ENCODE results near the gene ENTREP3. TPM values are rescaled to one million over a fixed set of nuclear protein-coding genes. Genes with fewer than 3 reads are reported as not detected.

The ENTREP3 gene
- total RNA-seq, 1 experiment from 2014 or later = 72.5 TPM

- intact Hi-C loops (cut with micrococcal nuclease; ENCODE audit: unreplicated experiment) = loop anchor here (10.0 kb wide), 1 partner anchor 249 kb away; no protein-coding TSS in a partner anchor
- peaks cover 20% of the 10 kb centered on the region for H3K36me3 ChIP-seq (ENCODE audit: insufficient read depth, low read length, poor library complexity, severe bottlenecking)
- no TSS peak for BruUV-seq (replicated peaks)
- ChIA-PET POLR2A (ENCODE audit: low non-redundant PET) (no interaction called here), CTCF (no interaction called here)
- H3K4me3 ChIP-seq (ENCODE audit: low read depth, low read length, poor library complexity, severe bottlenecking) = peak overlapping the region; percentile 83
- H3K27me3 ChIP-seq (replicated peaks; ENCODE audit: insufficient read depth, low read depth, low read length, poor library complexity) = no peaks in the 10 kb centered on the region
- peaks cover 15% of the 10 kb centered on the region for H3K4me1 ChIP-seq (ENCODE audit: insufficient read depth, low read length, poor library complexity, severe bottlenecking)
- no peak for DNase-seq (ENCODE audit: low spot score)
- no peak for TF ChIP-seq EZH2 (IDR thresholded peaks at IDR 0.05; ENCODE audit: borderline replicate concordance, low read depth, low read length, poor library complexity, severe bottlenecking)
- no peak for TF ChIP-seq CTCF (conservative IDR thresholded peaks at IDR 0.05; ENCODE audit: low read depth, low read length)
- peak overlapping the region; percentile 82 for H3K27ac ChIP-seq (ENCODE audit: low read depth, low read length, poor library complexity, severe bottlenecking)
- H3K9me3 ChIP-seq (ENCODE audit: low read depth, low read length, poor library complexity, severe bottlenecking) = no peaks in the 10 kb centered on the region
Observed at GRCh38 chr1:155256058-155256852, 972 bp upstream of the ENTREP3 start.

- H3K4me3 ChIP-seq (ENCODE audit: low read depth, low read length, poor library complexity, severe bottlenecking) = peak overlapping the region; percentile 83
- no peak for TF ChIP-seq EZH2 (IDR thresholded peaks at IDR 0.05; ENCODE audit: borderline replicate concordance, low read depth, low read length, poor library complexity, severe bottlenecking)
- no peak for TF ChIP-seq CTCF (conservative IDR thresholded peaks at IDR 0.05; ENCODE audit: low read depth, low read length)
- ChIA-PET POLR2A (ENCODE audit: low non-redundant PET) (no interaction called here), CTCF (interaction anchor here (0.6 kb wide), 1 partner anchor 394 kb away, joined by 6 read pairs; no protein-coding TSS in a partner anchor)
- peaks cover 26% of the 10 kb centered on the region for H3K4me1 ChIP-seq (ENCODE audit: insufficient read depth, low read length, poor library complexity, severe bottlenecking)
- H3K27me3 ChIP-seq (replicated peaks; ENCODE audit: insufficient read depth, low read depth, low read length, poor library complexity) = no peaks in the 10 kb centered on the region
- no peaks in the 10 kb centered on the region for H3K9me3 ChIP-seq (ENCODE audit: low read depth, low read length, poor library complexity, severe bottlenecking)
- intact Hi-C loops (cut with micrococcal nuclease; ENCODE audit: unreplicated experiment) = loop anchor here (10.0 kb wide), 1 partner anchor 250 kb away; no protein-coding TSS in a partner anchor
- peak overlapping the region; percentile 82 for H3K27ac ChIP-seq (ENCODE audit: low read depth, low read length, poor library complexity, severe bottlenecking)
- H3K36me3 ChIP-seq (ENCODE audit: insufficient read depth, low read length, poor library complexity, severe bottlenecking) = peaks cover 19% of the 10 kb centered on the region
- DNase-seq (ENCODE audit: low spot score) = no peak
- no TSS peak for BruUV-seq (replicated peaks)
Observed at GRCh38 chr1:155254714-155255242, 505 bp downstream of the ENTREP3 start.

GRCh38 chr1:155254228-155254713 is 1.0 kb downstream of the ENTREP3 start:
- H3K27me3 ChIP-seq (replicated peaks; ENCODE audit: insufficient read depth, low read depth, low read length, poor library complexity) = no peaks in the 10 kb centered on the region
- no peak for TF ChIP-seq CTCF (conservative IDR thresholded peaks at IDR 0.05; ENCODE audit: low read depth, low read length)
- TF ChIP-seq EZH2 (IDR thresholded peaks at IDR 0.05; ENCODE audit: borderline replicate concordance, low read depth, low read length, poor library complexity, severe bottlenecking) = no peak
- peak overlapping the region; percentile 83 for H3K4me3 ChIP-seq (ENCODE audit: low read depth, low read length, poor library complexity, severe bottlenecking)
- peaks cover 14% of the 10 kb centered on the region for H3K36me3 ChIP-seq (ENCODE audit: insufficient read depth, low read length, poor library complexity, severe bottlenecking)
- intact Hi-C loops (cut with micrococcal nuclease; ENCODE audit: unreplicated experiment) = loop anchor here (10.0 kb wide), 1 partner anchor 251 kb away; no protein-coding TSS in a partner anchor
- peaks cover 26% of the 10 kb centered on the region for H3K4me1 ChIP-seq (ENCODE audit: insufficient read depth, low read length, poor library complexity, severe bottlenecking)
- H3K9me3 ChIP-seq (ENCODE audit: low read depth, low read length, poor library complexity, severe bottlenecking) = no peaks in the 10 kb centered on the region
- BruUV-seq (replicated peaks) = no TSS peak
- ChIA-PET POLR2A (ENCODE audit: low non-redundant PET) (no interaction called here), CTCF (no interaction called here)
- no peak for DNase-seq (ENCODE audit: low spot score)
- peak overlapping the region; percentile 82 for H3K27ac ChIP-seq (ENCODE audit: low read depth, low read length, poor library complexity, severe bottlenecking)

All from A673 (cell line).